LNCAP (cell line): ENCODE data around the gene NRAS.

Experiments used
- TF ChIP-seq, protein P1 (sequence below): fragments of 450-650 bp; IDR thresholded peaks from 2 replicates; pipeline ENCODE4 v1.5.1; 2017; ENCODE audit warnings: mild to moderate bottlenecking

Gene NRAS

GRCh38 chr1:114755006-114755931, 38.7 kb upstream of the NRAS start:
- TF ChIP-seq, protein P1, sequence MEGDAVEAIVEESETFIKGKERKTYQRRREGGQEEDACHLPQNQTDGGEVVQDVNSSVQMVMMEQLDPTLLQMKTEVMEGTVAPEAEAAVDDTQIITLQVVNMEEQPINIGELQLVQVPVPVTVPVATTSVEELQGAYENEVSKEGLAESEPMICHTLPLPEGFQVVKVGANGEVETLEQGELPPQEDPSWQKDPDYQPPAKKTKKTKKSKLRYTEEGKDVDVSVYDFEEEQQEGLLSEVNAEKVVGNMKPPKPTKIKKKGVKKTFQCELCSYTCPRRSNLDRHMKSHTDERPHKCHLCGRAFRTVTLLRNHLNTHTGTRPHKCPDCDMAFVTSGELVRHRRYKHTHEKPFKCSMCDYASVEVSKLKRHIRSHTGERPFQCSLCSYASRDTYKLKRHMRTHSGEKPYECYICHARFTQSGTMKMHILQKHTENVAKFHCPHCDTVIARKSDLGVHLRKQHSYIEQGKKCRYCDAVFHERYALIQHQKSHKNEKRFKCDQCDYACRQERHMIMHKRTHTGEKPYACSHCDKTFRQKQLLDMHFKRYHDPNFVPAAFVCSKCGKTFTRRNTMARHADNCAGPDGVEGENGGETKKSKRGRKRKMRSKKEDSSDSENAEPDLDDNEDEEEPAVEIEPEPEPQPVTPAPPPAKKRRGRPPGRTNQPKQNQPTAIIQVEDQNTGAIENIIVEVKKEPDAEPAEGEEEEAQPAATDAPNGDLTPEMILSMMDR, result no peak

GRCh38 chr1:114753143-114753542, 36.6 kb upstream of the NRAS start:
- TF ChIP-seq, protein P1, result no peak

DNA sequence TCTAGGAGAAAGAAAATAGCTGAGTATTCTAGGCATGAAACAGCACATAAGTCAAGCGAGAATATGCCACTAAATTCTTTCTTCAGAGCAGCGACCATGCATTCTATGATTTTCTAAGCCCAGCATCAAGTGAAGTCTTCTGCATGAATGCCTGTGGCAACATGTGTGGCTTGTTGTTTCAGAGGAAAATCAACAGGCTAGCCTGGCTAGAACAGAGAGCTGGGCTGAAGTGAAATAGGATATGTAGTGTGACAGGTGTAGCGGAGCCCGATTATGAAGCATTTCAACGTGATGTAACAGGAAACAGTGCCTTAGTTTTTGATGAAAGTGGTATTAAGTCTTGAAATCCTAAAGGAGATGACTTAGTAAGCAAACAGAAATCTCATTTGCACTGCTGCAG, 34.2 kb upstream of the NRAS start:
- TF ChIP-seq, protein P1, result no peak

GRCh38 chr1:114749835-114750234, 33.3 kb upstream of the NRAS start:
- TF ChIP-seq, protein P1, result no peak

DNA sequence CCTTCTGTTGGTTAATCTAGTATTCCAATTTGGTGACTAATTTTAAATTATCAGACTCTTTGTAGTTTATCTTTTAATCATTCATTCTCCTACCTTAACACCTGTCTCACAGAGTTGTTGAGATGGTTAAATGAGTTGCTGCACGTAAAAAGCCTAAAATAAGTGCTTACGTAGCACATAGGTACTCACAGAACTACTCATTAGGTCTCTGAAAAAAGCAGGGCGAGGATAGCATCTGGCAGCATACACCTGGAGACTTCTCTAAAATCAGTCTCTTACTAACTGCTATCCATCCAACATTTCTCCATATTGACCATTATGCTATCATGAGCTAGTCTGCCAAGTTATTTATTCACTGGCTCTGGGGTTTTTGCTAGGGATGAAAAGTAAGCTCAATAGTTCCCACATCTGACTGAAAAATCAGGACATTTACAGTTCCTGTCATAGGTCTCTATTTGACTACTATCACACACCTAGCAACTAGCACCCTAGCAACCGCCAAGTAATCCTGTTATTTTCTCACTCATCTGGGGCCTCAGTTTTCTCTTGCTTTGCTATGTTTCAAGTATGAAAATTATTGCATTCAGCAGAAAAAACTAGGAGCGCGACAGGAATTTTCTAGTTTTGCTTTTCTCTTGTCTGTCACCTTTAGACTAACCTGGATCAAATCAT, 30.0 kb upstream of the NRAS start:
- TF ChIP-seq, protein P1, result no peak

DNA sequence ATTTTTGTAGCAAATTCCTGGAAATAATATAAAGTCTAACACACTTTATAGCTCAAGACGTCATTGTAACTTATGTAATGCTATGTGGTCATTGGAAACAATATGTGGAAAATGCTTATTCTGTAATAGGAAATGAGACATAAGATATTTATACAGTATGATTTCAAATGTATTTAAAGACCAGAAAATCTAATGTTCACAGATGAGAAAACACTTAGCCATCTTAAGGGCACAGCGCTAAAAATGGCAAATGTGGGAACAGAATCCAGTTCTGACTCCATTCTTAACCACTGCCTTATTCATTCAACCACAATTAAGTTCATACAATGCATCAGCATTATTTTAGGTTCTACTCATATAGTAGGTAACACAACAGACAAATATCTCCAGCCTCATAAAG, 28.7 kb upstream of the NRAS start:
- TF ChIP-seq, protein P1, result no peak

DNA sequence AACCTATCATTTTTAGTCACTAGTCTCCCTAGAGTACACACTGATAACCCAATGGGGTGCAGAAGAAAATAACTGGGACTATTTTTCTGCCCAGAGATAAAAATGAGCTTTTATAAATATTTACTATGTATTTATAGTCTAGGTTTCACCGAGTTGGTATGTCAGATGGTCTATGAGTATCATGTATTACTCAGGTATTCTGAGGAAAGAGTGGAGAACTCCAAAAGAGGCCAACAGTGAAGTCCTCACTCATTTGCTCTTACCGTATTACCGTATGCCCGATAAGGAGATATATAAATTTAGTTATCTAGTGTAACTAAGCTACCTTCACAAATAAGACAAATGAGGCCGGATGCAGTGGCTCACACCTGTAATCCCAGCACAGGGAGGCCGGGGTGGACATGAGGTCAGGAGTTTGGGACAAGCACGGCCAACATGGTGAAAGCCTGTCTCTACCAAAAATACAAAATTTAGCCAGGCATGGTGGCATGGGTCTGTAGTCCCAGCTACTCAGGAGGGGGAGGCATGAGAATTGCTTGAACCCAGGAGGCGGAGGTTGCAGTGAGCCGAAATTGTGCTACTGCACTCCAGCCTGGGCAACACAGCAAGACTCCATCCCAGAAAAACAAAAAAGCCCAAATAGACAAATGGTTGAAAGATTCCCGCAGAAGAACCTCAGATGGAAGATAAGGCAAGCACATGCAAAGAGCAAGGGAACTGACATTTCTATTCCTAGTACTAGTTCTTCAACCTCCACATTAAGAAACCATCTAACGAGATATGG, 25.6 kb upstream of the NRAS start:
- TF ChIP-seq, protein P1, result no peak
